Embryonic facial prominence (tissue), 1 donor: ENCODE results near the gene AMTN.
"Not testable (repeated sequence)": the region's sequence is repeated elsewhere in the genome, so short reads cannot be mapped to it uniquely, and the experiment has no call there.

Source experiments
- DNase-seq: peaks from one replicate; pipeline ENCODE4 v3.0.0-alpha.2; 2016; ENCODE audit errors: extremely low spot score

Gene AMTN, protein sequence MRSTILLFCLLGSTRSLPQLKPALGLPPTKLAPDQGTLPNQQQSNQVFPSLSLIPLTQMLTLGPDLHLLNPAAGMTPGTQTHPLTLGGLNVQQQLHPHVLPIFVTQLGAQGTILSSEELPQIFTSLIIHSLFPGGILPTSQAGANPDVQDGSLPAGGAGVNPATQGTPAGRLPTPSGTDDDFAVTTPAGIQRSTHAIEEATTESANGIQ

GRCh38 chr4:70518269-70518668 lies at the start of gene AMTN:
TSS of gene AMTN (plus strand) at chr4:70518569. CDS start at chr4:70518778, 209 bp downstream.
- no peak for DNase-seq

DNA sequence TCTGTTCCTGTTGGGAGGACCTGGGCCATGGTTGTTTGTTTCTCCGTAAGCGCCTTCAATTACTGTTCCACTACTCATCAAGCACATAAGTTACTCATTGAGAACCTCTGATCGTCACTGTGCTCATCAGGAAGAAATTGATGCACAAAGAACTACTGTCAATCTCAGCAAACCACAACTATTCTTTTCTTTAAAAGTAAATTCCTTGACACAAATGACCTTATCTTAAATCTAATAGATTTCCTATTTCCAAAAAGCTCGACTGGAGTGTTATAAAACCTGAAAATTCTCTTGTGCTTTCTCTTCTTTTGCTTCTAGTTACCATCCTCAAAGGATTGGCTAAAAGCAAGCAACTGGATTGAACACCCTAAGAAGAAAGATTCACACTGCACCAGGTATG lies 46.5 kb upstream of the AMTN start, which contains the start of gene MUC7:
Gene MUC7, plus strand, starts transcription at position 301 of the 400 bp plus-strand sequence. CDS start 1,825 bp downstream, outside the sequence.
- DNase-seq: no peak

GRCh38 chr4:70473679-70474078 lies 44.7 kb upstream of the AMTN start:
- DNase-seq: no peak

- DNase-seq: no peak
These were observed 29.6 kb upstream of the AMTN start for GRCh38 chr4:70488748-70489147.

DNA sequence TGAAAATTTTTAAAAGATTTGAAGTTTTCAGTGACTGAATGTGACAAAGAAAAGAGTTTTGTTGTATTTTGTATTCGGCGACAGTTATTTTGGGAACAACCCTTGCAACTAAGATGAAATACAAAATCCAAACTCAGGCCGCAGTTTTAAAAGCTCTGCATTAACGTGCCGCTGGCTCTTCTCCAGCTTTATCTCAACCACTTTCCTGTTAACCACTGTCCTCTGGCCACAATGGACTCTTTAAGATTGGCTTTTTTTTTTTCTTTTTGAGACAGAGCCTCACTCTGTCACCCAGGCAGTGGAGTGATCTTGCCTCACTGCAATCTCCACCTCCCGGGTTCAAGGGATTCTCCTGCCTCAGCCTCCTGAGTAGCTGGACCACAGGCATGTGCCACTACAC lies 22.1 kb upstream of the AMTN start:
- no peak for DNase-seq

DNA sequence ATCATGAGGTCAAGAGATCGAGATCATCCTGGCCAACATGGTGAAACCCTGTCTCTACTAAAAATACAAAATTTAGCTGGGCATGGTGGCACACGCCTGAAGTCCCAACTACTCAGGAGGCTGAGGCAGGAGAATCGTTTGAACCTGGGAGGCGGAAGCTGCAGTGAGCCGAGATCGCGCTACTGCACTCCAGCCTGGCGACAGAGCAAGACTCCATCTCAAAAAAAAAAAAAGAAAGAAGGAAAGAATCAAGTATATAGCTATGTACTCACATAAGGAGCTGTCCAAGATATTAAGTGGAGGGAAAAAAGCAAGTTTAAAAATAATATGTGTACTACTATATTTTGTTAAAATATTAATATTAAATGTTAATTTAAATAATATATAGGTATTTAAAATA lies 16.5 kb upstream of the AMTN start:
- DNase-seq: not testable (repeated sequence)

DNA sequence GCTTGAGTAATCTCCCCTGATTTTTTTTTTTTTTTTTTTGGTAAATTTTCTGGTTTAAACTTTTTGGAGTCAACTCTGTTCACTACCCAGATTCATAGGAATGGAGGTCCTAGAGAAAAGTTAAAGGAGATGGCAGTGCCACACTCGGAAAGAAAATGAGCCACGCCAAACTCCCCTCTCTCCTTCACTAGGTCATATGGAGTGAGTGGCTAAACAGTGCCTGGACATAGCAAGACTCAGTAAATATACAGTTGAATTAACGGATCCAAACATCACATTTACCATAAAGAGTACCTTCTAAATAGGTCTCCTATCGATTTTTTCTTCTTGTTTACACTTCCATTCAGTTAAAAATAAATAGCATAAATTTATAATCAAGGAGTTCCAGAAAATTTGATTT lies 13.6 kb upstream of the AMTN start:
- no peak for DNase-seq

- DNase-seq: peak; percentile 21
These were observed 13.1 kb upstream of the AMTN start for GRCh38 chr4:70505151-70505748.

- DNase-seq: no peak
These were observed 9.6 kb upstream of the AMTN start for GRCh38 chr4:70508801-70509200.

GRCh38 chr4:70511365-70511764 lies 7.0 kb upstream of the AMTN start:
- DNase-seq: no peak

DNA sequence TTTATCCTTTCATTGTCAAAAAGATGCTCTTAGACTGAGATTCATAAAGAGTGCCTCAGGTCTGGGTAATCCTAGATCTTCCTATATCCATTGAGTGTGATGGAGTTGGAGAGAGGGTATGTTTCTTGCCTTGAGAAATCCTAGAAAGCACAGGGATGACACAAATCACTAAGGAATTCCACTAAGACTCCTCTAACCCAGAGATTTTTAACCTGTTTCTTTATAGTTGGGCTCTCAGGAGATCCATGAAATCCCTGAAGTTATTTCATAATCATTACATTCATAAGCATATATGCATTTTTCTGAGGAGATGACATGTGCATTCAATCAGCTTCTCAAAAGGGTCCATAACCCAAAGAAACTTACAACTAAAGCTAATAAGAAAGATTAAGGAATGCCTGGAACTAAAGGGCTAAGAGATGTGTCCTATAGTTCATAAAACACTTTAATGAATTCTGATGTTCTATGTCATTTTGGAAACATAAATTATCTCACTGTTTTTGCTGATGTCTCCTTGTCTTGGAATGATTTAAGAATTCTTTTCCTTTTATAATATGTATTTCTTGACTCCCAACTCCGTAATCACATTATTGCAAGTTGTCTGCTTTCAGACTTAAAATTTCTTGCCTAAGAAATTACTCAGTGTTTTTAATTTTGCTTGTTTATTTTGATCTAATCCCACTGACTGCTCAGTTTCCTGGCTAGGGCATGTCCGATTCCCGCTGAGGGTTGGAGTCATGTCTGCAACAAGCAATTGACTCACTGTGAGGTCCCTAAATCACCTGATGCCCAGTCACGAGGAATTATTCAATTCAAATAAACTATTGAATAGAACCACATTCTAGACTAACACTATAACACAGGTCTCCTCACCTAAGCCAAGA lies 2.8 kb upstream of the AMTN start:
- no peak for DNase-seq

GRCh38 chr4:70518716-70519115 lies 347 bp downstream of the AMTN start:
- DNase-seq: no peak

GRCh38 chr4:70522626-70523025 lies 4.3 kb downstream of the AMTN start:
- no peak for DNase-seq

GRCh38 chr4:70530997-70531396 lies 12.6 kb downstream of the AMTN start:
- DNase-seq: no peak

DNA sequence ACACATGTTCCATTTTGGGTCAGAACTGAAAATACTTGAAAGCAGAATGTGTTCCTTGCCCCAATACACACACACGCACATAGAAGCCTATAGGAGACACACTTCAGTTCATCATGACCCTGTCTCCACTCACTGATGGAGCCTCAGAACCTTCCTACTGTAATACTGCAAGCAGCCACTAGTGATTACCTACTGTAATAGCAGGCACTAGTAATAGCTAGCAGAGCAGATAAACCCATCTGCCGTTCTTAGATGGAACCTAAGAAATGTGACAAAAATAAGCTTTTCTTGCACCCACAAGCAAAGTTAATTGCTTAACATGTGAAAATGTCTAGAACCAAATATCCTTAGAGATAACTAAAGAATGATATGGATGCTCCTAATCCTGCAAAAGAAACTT lies 13.6 kb downstream of the AMTN start:
- no peak for DNase-seq

DNA sequence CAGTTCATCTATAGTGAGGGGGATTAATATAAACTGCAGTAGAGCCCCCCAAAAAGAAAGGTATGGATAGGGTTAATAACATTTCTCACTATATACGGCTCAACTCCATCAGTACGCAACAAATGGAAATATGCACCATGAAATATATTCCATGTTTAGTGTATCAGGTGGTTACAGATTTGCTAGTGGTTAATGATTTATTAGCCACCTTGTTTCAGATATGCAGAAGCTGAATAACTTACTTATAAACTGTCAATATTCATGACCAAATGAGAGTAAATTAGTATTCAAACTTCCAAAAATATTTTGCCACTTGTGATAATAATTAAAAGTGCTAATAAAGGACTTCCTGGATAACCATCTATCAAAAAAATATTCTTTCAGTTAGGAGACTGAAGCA lies 14.8 kb downstream of the AMTN start:
- no peak for DNase-seq

DNA sequence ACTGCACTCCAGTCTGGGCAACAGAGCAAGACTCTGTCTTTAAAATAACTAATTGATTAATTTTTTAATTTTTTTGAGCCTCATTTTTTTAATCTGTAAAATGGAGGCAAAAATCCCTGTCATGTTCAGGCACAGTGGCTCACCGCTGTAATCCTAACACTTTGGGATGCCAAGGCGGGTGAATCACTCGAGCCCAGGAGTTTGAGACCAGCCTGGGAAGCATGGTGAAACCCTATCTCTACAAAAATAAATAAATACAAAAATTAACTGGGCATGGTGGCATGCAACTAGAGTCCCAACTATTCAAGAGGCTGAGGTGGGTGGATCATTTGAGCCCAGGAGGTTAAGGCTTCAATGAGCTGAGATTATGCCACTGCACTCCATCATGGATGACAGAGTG lies 15.4 kb downstream of the AMTN start:
- no peak for DNase-seq

DNA sequence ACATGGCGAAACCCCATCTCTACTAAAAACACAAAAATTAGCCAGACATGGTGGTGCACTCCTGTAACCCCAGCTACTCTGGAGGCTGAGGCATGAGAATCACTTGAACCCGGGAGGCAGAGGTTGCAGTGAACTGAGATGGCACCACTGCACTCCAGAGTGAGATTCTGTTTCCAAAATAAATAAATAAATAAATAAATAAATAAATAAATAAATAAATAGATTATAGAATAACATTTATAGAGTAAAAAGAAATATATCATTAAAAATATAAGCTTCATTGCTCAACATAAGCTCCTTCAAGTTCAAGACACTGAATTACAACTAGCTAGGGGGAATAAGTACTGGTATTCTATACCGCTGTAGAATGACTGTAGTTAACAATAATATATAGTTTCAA lies 16.5 kb downstream of the AMTN start:
- DNase-seq: not testable (repeated sequence)

DNA sequence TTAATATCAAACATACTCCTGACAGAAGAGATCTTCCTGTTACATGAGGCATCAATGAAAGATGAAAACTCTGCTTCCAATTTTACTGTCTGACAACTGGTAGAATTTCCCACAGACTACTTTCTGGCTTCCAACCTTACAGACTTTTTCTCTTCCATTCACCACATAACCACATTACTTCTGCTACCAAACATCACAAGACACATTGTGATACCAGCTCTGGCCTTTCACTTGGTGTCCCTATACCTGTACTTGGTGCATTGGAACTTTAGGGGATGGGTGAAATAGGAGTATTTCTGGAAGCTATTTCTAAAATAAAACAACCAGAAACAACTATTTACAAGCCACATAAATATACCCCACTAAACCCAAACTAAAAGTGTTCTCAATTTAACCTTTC lies 20.5 kb downstream of the AMTN start:
- no peak for DNase-seq

DNA sequence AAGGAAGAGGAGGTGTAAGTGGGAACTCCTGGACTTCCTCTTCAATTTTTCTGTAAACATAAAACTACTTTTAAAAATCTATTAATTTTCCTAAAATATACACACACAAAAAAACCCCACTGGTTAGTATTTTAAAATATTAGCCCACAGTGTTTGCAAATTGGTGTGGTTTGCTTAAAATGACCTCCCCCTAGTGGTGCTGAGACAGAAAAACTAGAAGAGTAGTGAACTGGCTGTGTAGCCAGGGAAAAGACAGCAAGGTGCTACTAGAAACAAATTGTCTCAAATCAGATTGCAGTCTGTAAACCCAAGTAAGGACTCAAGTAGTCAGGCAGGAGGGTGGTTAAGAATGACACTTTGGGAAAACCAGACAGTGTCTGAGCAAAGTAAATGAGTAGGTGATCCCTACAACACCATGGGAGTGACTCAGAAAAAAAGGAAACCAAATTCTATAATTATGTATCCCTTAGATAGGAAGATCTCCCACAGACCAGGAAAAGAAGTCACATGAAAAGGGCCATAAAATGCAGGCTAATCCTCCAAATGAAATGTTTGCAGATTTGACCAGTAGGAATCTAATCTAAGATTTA lies 26.0 kb downstream of the AMTN start:
- no peak for DNase-seq

GRCh38 chr4:70556856-70557255 lies 38.5 kb downstream of the AMTN start:
- DNase-seq: no peak

DNA sequence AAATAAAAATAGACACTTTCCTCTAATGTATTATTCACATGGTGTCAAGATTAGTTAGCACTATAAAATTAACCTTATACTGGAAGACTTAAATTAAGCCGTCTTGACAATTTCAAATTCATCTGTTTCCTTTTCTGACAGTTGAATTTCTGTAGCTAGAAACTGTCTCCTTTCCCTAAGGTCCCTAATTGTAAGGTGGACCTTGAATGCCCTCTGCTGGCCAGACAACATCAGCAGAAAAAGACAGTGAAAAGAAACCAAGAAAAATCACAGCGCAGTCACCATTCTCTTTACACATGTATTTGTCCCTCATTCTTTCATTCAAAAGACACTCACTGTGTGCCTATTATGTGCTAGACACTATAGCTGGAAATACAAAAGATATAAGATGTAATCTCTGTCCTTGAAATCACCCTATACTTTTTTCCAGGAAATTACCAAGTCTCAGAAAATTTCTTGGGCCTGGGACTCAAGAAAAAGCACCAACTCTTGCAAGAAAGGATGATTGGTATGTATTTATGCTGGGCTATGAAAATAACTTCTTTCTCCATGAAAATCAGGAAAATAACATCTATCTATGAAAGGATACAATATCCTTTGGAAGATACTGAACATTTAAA lies 41.0 kb downstream of the AMTN start:
- no peak for DNase-seq
